A673 (cell line): ENCODE measurements around the gene CDK5R2. TPM values are rescaled to one million over a fixed set of nuclear protein-coding genes. Genes with fewer than 3 reads are reported as not detected.
A peak's percentile ranks its signal among the peaks of the same experiment; 100 is the strongest.

ENCODE experiments used
- BruUV-seq: library from RNA; stranded (reverse); fragments of 400-500 nt; replicated peaks from 2 replicates; lab custom pipeline; 2021; lab: Mats Ljungman, UMichigan
- CTCF ChIA-PET: fragments of 300-600 bp; sonication (Branson Sonifier 250); formaldehyde crosslinking; loops from one replicate; lab custom pipeline; 2022; ENCODE audit warnings: antibody characterized with exemption; lab: Charles Lee
- POLR2A ChIA-PET: fragments of 300-600 bp; sonication (Branson Sonifier 250); formaldehyde crosslinking; loops from one replicate; lab custom pipeline; 2022; ENCODE audit warnings: antibody characterized with exemption; ENCODE audit not compliant: low non-redundant PET; lab: Charles Lee
- DNase-seq: peaks from one replicate; pipeline ENCODE4 v3.0.0-alpha.2; 2015; ENCODE audit warnings: low spot score
- H3K27ac ChIP-seq: fragments of 200-600 bp; sonication (generic); 2 replicates; pipeline ENCODE4 v1.5.1; 2016; ENCODE audit warnings: mixed run types, low read depth, mild to moderate bottlenecking, mixed read lengths, antibody characterized with exemption, low read length; ENCODE audit not compliant: poor library complexity, severe bottlenecking
- H3K27me3 ChIP-seq: fragments of 200-600 bp; sonication (generic); replicated peaks from 2 replicates; pipeline ENCODE4 v1.6.1; 2017; ENCODE audit warnings: mixed run types, low read depth, mild to moderate bottlenecking, mixed read lengths, antibody characterized with exemption, low read length; ENCODE audit not compliant: insufficient read depth, poor library complexity
- H3K36me3 ChIP-seq: fragments of 200-600 bp; sonication (generic); 2 replicates; pipeline ENCODE4 v1.6.1; 2016; ENCODE audit warnings: mixed run types, mild to moderate bottlenecking, mixed read lengths, antibody characterized with exemption, low read length; ENCODE audit not compliant: insufficient read depth, poor library complexity, severe bottlenecking
- H3K4me1 ChIP-seq: fragments of 200-600 bp; sonication (generic); 2 replicates; pipeline ENCODE4 v1.6.1; 2017; ENCODE audit warnings: mixed run types, mild to moderate bottlenecking, mixed read lengths, antibody characterized with exemption, low read length; ENCODE audit not compliant: insufficient read depth, poor library complexity, severe bottlenecking
- H3K4me3 ChIP-seq: fragments of 200-600 bp; sonication (generic); 2 replicates; pipeline ENCODE4 v1.5.1; 2016; ENCODE audit warnings: low read depth, mixed run types, mild to moderate bottlenecking, mixed read lengths, low read length; ENCODE audit not compliant: poor library complexity, severe bottlenecking
- H3K9me3 ChIP-seq: fragments of 200-600 bp; sonication (generic); 2 replicates; pipeline ENCODE4 v1.6.1; 2016; ENCODE audit warnings: mixed run types, low read depth, mild to moderate bottlenecking, mixed read lengths, antibody characterized with exemption, low read length; ENCODE audit not compliant: poor library complexity, severe bottlenecking
- CTCF ChIP-seq: fragments of 300-800, 200-600 bp; sonication (generic); conservative IDR thresholded peaks from 2 replicates; pipeline ENCODE4 v1.5.1; 2017; ENCODE audit warnings: low read depth, mild to moderate bottlenecking, antibody characterized with exemption, low read length, moderate library complexity, mixed read lengths
- EZH2 ChIP-seq: fragments of 200-600 bp; sonication (generic); IDR thresholded peaks from 2 replicates; pipeline ENCODE4 v1.6.1; 2017; ENCODE audit warnings: borderline replicate concordance, low read depth, mild to moderate bottlenecking, mixed read lengths, antibody characterized with exemption, low read length; ENCODE audit not compliant: poor library complexity, severe bottlenecking
- intact Hi-C: fragments of 100-400 bp; cut with micrococcal nuclease; formaldehyde crosslinking; loops from one replicate; pipeline ENCODE4 v1.10.0; 2022; ENCODE audit not compliant: unreplicated experiment
- total RNA-seq: library from RNA; stranded (reverse); gene quantifications from 2 replicates; pipeline ENCODE4 v1.2.3, GENCODE V29; 2021

Gene CDK5R2
- total RNA-seq, 1 experiment from 2014 or later, result 0.37 TPM

- no peak for DNase-seq
- no peaks in the 10 kb centered on the region for H3K36me3 ChIP-seq
- H3K27ac ChIP-seq, result no peak overlapping the region
- intact Hi-C loops, result no loop called here
- peaks cover 46% of the 10 kb centered on the region for H3K27me3 ChIP-seq
- no peaks in the 10 kb centered on the region for H3K9me3 ChIP-seq
- ChIA-PET POLR2A (no interaction called here), CTCF (interaction anchor here (1.1 to 1.2 kb wide), 2 partner anchors 9 to 64 kb away, joined by 3 to 4 read pairs; no protein-coding TSS in a partner anchor)
- BruUV-seq, result no TSS peak
- H3K4me3 ChIP-seq, result no peak overlapping the region
- H3K4me1 ChIP-seq, result peaks cover 15% of the 10 kb centered on the region
- TF ChIP-seq EZH2 (peak; percentile 13), CTCF (no peak)
Measured at GRCh38 chr2:219001577-219002394, 42.3 kb downstream of the CDK5R2 start.

GRCh38 chr2:219002395-219003266 lies 43.2 kb downstream of the CDK5R2 start:
- no peak overlapping the region for H3K27ac ChIP-seq
- peaks cover 15% of the 10 kb centered on the region for H3K4me1 ChIP-seq
- TF ChIP-seq CTCF (peak; percentile 78), EZH2 (peak; percentile 78)
- peak; percentile 67 for DNase-seq
- H3K36me3 ChIP-seq, result no peaks in the 10 kb centered on the region
- no TSS peak for BruUV-seq
- no peak overlapping the region for H3K4me3 ChIP-seq
- H3K9me3 ChIP-seq, result no peaks in the 10 kb centered on the region
- CTCF ChIA-PET, result interaction anchor here (1.1 to 1.2 kb wide), 2 partner anchors 8 to 63 kb away, joined by 3 to 4 read pairs; no protein-coding TSS in a partner anchor
- POLR2A ChIA-PET, result no interaction called here
- peaks cover 46% of the 10 kb centered on the region for H3K27me3 ChIP-seq
- intact Hi-C loops, result no loop called here

- DNase-seq, result no peak
- Histone ChIP-seq H3K4me3 (no peak overlapping the region), H3K4me1 (peaks cover 15% of the 10 kb centered on the region), H3K27ac (no peak overlapping the region), H3K36me3 (no peaks in the 10 kb centered on the region), H3K27me3 (peaks cover 46% of the 10 kb centered on the region), H3K9me3 (no peaks in the 10 kb centered on the region)
- intact Hi-C loops, result no loop called here
- ChIA-PET POLR2A (no interaction called here), CTCF (no interaction called here)
- TF ChIP-seq EZH2, result no peak
- no peak; the same call in 1 of the 2 replicates for TF ChIP-seq CTCF
- BruUV-seq, result no TSS peak
Measured at GRCh38 chr2:219003267-219003634, 43.8 kb downstream of the CDK5R2 start.
